Stimulated activated CD4-positive, alpha-beta T cell treated with anti-CD3 and anti-CD28 coated beads, Interleukin-1b, Interleukin-23, amount 100 ng/mL, for 48 hours (primary cell): ENCODE data around the gene TMEM242.

ENCODE experiments used
- DNase-seq: peaks from one replicate; pipeline ENCODE4 v3.0.0-alpha.2; 2020

The TMEM242 gene

GRCh38 chr6:157268835-157269234 lies 54.5 kb downstream of the TMEM242 start:
- no peak for DNase-seq

- DNase-seq, result no peak
Observed at GRCh38 chr6:157268396-157268795, 54.9 kb downstream of the TMEM242 start.

GRCh38 chr6:157267654-157268053 lies 55.7 kb downstream of the TMEM242 start:
- no peak for DNase-seq

GRCh38 chr6:157267109-157267611 lies 56.2 kb downstream of the TMEM242 start:
- DNase-seq, result no peak

- DNase-seq, result no peak
Observed at GRCh38 chr6:157266274-157267101, 56.8 kb downstream of the TMEM242 start.

GRCh38 chr6:157265635-157266034 lies 57.7 kb downstream of the TMEM242 start:
- DNase-seq, result no peak

GRCh38 chr6:157265186-157265585 lies 58.1 kb downstream of the TMEM242 start:
- no peak for DNase-seq

GRCh38 chr6:157264701-157265100 lies 58.6 kb downstream of the TMEM242 start:
- DNase-seq, result no peak

- DNase-seq, result no peak
Observed at GRCh38 chr6:157263881-157264397, 59.4 kb downstream of the TMEM242 start.

- no peak for DNase-seq
Observed at GRCh38 chr6:157263146-157263545, 60.2 kb downstream of the TMEM242 start.

- no peak for DNase-seq
Observed at GRCh38 chr6:157261606-157262005, 61.7 kb downstream of the TMEM242 start.

GRCh38 chr6:157260735-157261410 lies 62.4 kb downstream of the TMEM242 start:
- DNase-seq, result no peak

GRCh38 chr6:157259443-157259842 lies 63.9 kb downstream of the TMEM242 start:
- no peak for DNase-seq

GRCh38 chr6:157258878-157259277 lies 64.4 kb downstream of the TMEM242 start:
- no peak for DNase-seq

- DNase-seq, result no peak
Observed at GRCh38 chr6:157255079-157255478, 68.2 kb downstream of the TMEM242 start.

- DNase-seq, result no peak
Observed at GRCh38 chr6:157254538-157254937, 68.8 kb downstream of the TMEM242 start.

GRCh38 chr6:157253699-157254098 lies 69.6 kb downstream of the TMEM242 start:
- DNase-seq, result no peak

- no peak for DNase-seq
Observed at GRCh38 chr6:157253017-157253416, 70.3 kb downstream of the TMEM242 start.

GRCh38 chr6:157251586-157252247 lies 71.6 kb downstream of the TMEM242 start:
- no peak for DNase-seq

GRCh38 chr6:157249826-157250225 lies 73.5 kb downstream of the TMEM242 start:
- DNase-seq, result no peak

- DNase-seq, result no peak
Observed at GRCh38 chr6:157248264-157248663, 75.1 kb downstream of the TMEM242 start.

- DNase-seq, result no peak
Observed at GRCh38 chr6:157246771-157247484, 76.4 kb downstream of the TMEM242 start.
